GM12872 (cell line): Measurements from ENCODE around the gene PSME3.

Experiments
- CTCF ChIP-seq: IDR thresholded peaks from 3 replicates; pipeline ENCODE4 v1.5.1; 2011; ENCODE audit warnings: low read depth, mild to moderate bottlenecking, low read length, moderate library complexity; ENCODE audit not compliant: insufficient read depth

The PSME3 gene

GRCh38 chr17:42803074-42803883, 29.9 kb upstream of the PSME3 start:
- TF ChIP-seq CTCF = no peak

- TF ChIP-seq CTCF = no peak
Observed at GRCh38 chr17:42804918-42805367, 28.3 kb upstream of the PSME3 start.

GRCh38 chr17:42806249-42806648, 26.9 kb upstream of the PSME3 start:
- TF ChIP-seq CTCF = no peak

GRCh38 chr17:42809250-42809649, 23.9 kb upstream of the PSME3 start:
- TF ChIP-seq CTCF = no peak

GRCh38 chr17:42814633-42815399, 18.4 kb upstream of the PSME3 start:
- TF ChIP-seq CTCF = no peak

GRCh38 chr17:42817866-42818265, 15.3 kb upstream of the PSME3 start:
- no peak for TF ChIP-seq CTCF

GRCh38 chr17:42818379-42818778, 14.8 kb upstream of the PSME3 start:
- TF ChIP-seq CTCF = no peak
